Hepatocyte (in vitro differentiated cells): ENCODE measurements around the gene RO60. TPM values are rescaled to one million over a fixed set of nuclear protein-coding genes. Genes with fewer than 3 reads are reported as not detected.

Experiments used
- DNase-seq: peaks from one replicate; pipeline ENCODE4 v3.0.0-alpha.2; 2016; ENCODE audit warnings: low spot score
- H2AFZ ChIP-seq: fragments of 200-600 bp; sonication (generic); 2 replicates; pipeline ENCODE4 v1.6.0; 2016; ENCODE audit warnings: antibody characterized with exemption, mild to moderate bottlenecking
- H3K27ac ChIP-seq: fragments of 200-600 bp; sonication (generic); 2 replicates; pipeline ENCODE4 v1.5.1; 2016; ENCODE audit warnings: mild to moderate bottlenecking
- H3K27me3 ChIP-seq: fragments of 200-600 bp; sonication (generic); 2 replicates; pipeline ENCODE4 v1.6.1; 2016
- H3K36me3 ChIP-seq: fragments of 200-600 bp; sonication (generic); replicated peaks from 2 replicates; pipeline ENCODE4 v1.5.1; 2016; ENCODE audit warnings: low read depth; ENCODE audit not compliant: insufficient read depth
- H3K4me1 ChIP-seq: fragments of 200-600 bp; sonication (generic); 2 replicates; pipeline ENCODE4 v1.5.1; 2016; ENCODE audit warnings: mild to moderate bottlenecking, moderate library complexity; ENCODE audit not compliant: insufficient read depth
- H3K4me2 ChIP-seq: fragments of 200-600 bp; sonication (generic); 2 replicates; pipeline ENCODE4 v1.6.0; 2016
- H3K4me3 ChIP-seq: fragments of 200-600 bp; sonication (generic); 2 replicates; pipeline ENCODE4 v1.5.1; 2016; ENCODE audit warnings: mild to moderate bottlenecking
- H3K79me2 ChIP-seq: fragments of 200-600 bp; sonication (generic); 2 replicates; pipeline ENCODE4 v1.6.0; 2017; ENCODE audit warnings: mild to moderate bottlenecking
- H3K9me2 ChIP-seq: fragments of 200-600 bp; sonication (generic); replicated peaks from 2 replicates; pipeline ENCODE4 v1.6.0; 2017; ENCODE audit warnings: mild to moderate bottlenecking; ENCODE audit not compliant: insufficient read depth
- H3K9me3 ChIP-seq: fragments of 200-600 bp; sonication (generic); 2 replicates; pipeline ENCODE4 v1.5.1; 2016; ENCODE audit warnings: low read depth, mild to moderate bottlenecking
- H4K20me1 ChIP-seq: fragments of 200-600 bp; sonication (generic); 2 replicates; pipeline ENCODE4 v1.6.0; 2016; ENCODE audit warnings: mild to moderate bottlenecking; ENCODE audit not compliant: insufficient read depth, poor library complexity, severe bottlenecking
- CTCF ChIP-seq: fragments of 200-600 bp; sonication (generic); IDR thresholded peaks from 2 replicates; pipeline ENCODE4 v1.5.1; 2016; ENCODE audit warnings: antibody characterized with exemption, mild to moderate bottlenecking; ENCODE audit not compliant: poor library complexity
- EZH2 ChIP-seq: fragments of 200-600 bp; sonication (generic); IDR thresholded peaks from 2 replicates; pipeline ENCODE4 v1.6.1; 2016; ENCODE audit warnings: antibody characterized with exemption, mild to moderate bottlenecking, borderline replicate concordance
- EZH2phosphoT487 ChIP-seq: fragments of 200-600 bp; sonication (generic); IDR thresholded peaks from one replicate; pipeline ENCODE4 v1.6.1; 2018; ENCODE audit warnings: antibody characterized with exemption, mild to moderate bottlenecking, low read depth, moderate library complexity; ENCODE audit not compliant: unreplicated experiment, severe bottlenecking
- WGBS: methylation state at CpG from one replicate; pipeline ENCODE4 v1.1.6; 2016; ENCODE audit warnings: low lambda C conversion rate; ENCODE audit errors: missing lambda C conversion rate; 5-methylcytosine and 5-hydroxymethylcytosine counted together
- polyA plus RNA-seq: library from polyadenylated mRNA; unstranded; fragments of >200 nt; fragmentation: Nextera tagmentation; extraction: Ambion mirVana; gene quantifications from 2 replicates; pipeline ENCODE4 v1.2.1, GENCODE V29; 2016
- small RNA-seq: library from RNA; depleted of rRNA; stranded (forward); fragments of <200 nt; gene quantifications from one replicate; pipeline ENCODE3, GENCODE V24; 2014
- total RNA-seq: library from RNA; depleted of rRNA; stranded (reverse); fragments of >200 nt; gene quantifications from 2 replicates; pipeline ENCODE4 v1.2.3, GENCODE V29; 2014

Gene RO60
- total and polyA plus RNA-seq, 2 experiments from 2014 or later: 89.1 to 89.2 TPM

GRCh38 chr1:193108471-193108870, 49.1 kb downstream of the RO60 start:
- Histone ChIP-seq H3K4me3 (no peak overlapping the region), H3K27me3 (no peaks in the 10 kb centered on the region), H3K27ac (no peak overlapping the region), H4K20me1 (no peaks in the 10 kb centered on the region), H3K79me2 (peaks cover 7% of the 10 kb centered on the region), H3K9me3 (no peaks in the 10 kb centered on the region), H3K36me3 (no peaks in the 10 kb centered on the region), H2AFZ (no peak overlapping the region), H3K9me2 (no peaks in the 10 kb centered on the region), H3K4me2 (no peak overlapping the region), H3K4me1 (peaks cover 14% of the 10 kb centered on the region)
- TF ChIP-seq CTCF: no peak
- TF ChIP-seq EZH2phosphoT487: no peak
- no peak for TF ChIP-seq EZH2
- 53% methylated on average over 3 of the region's 3 CpGs for WGBS
- DNase-seq: no peak

Small RNA genes lying within 50 kb of the gene (small RNA-seq; reads per million reads assigned to genes)
- gene SCARNA18B: not detected

Other genes starting within 250 kb of the RO60 start
- 34.9 and 35.9 TPM in 2 replicates for gene UCHL5, start 252 bp upstream of the RO60 start, total RNA-seq
- 30.8 and 36.6 TPM in 2 replicates for gene UCHL5, start 252 bp upstream of the RO60 start, polyA plus RNA-seq
- 7.8 and 20.4 TPM in 2 replicates for gene GLRX2, start 45.8 kb downstream of the RO60 start, total RNA-seq
- 41.0 and 44.5 TPM in 2 replicates for gene GLRX2, start 45.8 kb downstream of the RO60 start, polyA plus RNA-seq
- gene CDC73, start 62.4 kb downstream of the RO60 start, total RNA-seq: 32.4 and 34.4 TPM in 2 replicates
- 29.5 and 33.9 TPM in 2 replicates for gene CDC73, start 62.4 kb downstream of the RO60 start, polyA plus RNA-seq
- 7.9 and 9.7 TPM in 2 replicates for gene B3GALT2, start 127.0 kb downstream of the RO60 start, total RNA-seq
- gene B3GALT2, start 127.0 kb downstream of the RO60 start, polyA plus RNA-seq: 1.4 and 1.8 TPM in 2 replicates